Lung (tissue), 12 donors: Measurements from ENCODE around the gene KLHDC4. TPM values are rescaled to one million over a fixed set of nuclear protein-coding genes. Genes with fewer than 3 reads are reported as not detected.
A peak's percentile ranks its signal among the peaks of the same experiment; 100 is the strongest.

Experiments
- ATAC-seq: fragments of 200-7000 bp; cut with Tn5 transposase; one replicate; pipeline ENCODE4 v1.9.1; 2020; ENCODE audit warnings: moderate number of reproducible peaks; ENCODE audit not compliant: insufficient read depth, low FRiP score
- DNase-seq, 3 donors: peaks; one replicate each; pipeline ENCODE4 v3.0.0-alpha.2; 2013 to 2017
- H3K27ac ChIP-seq, 2 donors: one replicate each; pipeline ENCODE4 v1.5.1; 2013; ENCODE audit warnings: mild to moderate bottlenecking in 2 of 2, moderate library complexity in 2 of 2, control low read depth in 1 of 2, inconsistent platforms in 1 of 2, low read depth in 1 of 2, low read length in 1 of 2
- H3K27me3 ChIP-seq, 3 donors: one replicate each; pipeline ENCODE4 v1.5.1; 2013; ENCODE audit warnings: low read length in 2 of 3; ENCODE audit not compliant: control insufficient read depth in 3 of 3, insufficient read depth in 3 of 3
- H3K36me3 ChIP-seq, 4 donors: one replicate each; pipeline ENCODE4 v1.5.1; 2013; ENCODE audit warnings: low read length in 4 of 4, mild to moderate bottlenecking in 1 of 4, moderate library complexity in 1 of 4; ENCODE audit not compliant: control insufficient read depth in 4 of 4, insufficient read depth in 4 of 4
- H3K4me1 ChIP-seq, 5 donors: one replicate each; pipeline ENCODE4 v1.5.1; 2013; ENCODE audit warnings: low read length in 5 of 5, mild to moderate bottlenecking in 2 of 5, moderate library complexity in 1 of 5; ENCODE audit not compliant: control insufficient read depth in 5 of 5, insufficient read depth in 5 of 5
- H3K4me3 ChIP-seq: one replicate; pipeline ENCODE4 v1.5.1; 2013; ENCODE audit warnings: mild to moderate bottlenecking, control low read depth, moderate library complexity
- H3K9ac ChIP-seq, 2 donors: one replicate each; pipeline ENCODE4 v1.5.1; 2013; ENCODE audit warnings: low read length in 2 of 2, control low read depth in 1 of 2; ENCODE audit not compliant: insufficient read depth in 1 of 2
- H3K9me3 ChIP-seq, 4 donors: one replicate each; pipeline ENCODE4 v1.5.1; 2013; ENCODE audit warnings: low read length in 3 of 4, mild to moderate bottlenecking in 1 of 4, moderate library complexity in 1 of 4; ENCODE audit not compliant: control insufficient read depth in 4 of 4, insufficient read depth in 3 of 4
- CTCF ChIP-seq: IDR thresholded peaks from 2 replicates; pipeline ENCODE4 v1.5.1; 2012; ENCODE audit warnings: mild to moderate bottlenecking; ENCODE audit errors: control extremely low read depth, extremely low read depth
- WGBS, 2 donors: extraction: QIAGEN DNeasy Blood & Tissue Kit; methylation state at CpG; one replicate each; pipeline ENCODE4 v1.1.7; 2013; 5-methylcytosine and 5-hydroxymethylcytosine counted together
- polyA plus RNA-seq, 2 donors: library from polyadenylated mRNA; stranded (reverse); fragments of 200-250 nt; gene quantifications; one replicate each; pipeline ENCODE4 v1.2.1, GENCODE V29; 2013
- total RNA-seq, 2 donors: library from RNA; depleted of rRNA in 1 of 2; stranded (reverse); fragments of >200 nt in 1 of 2; gene quantifications; one replicate each; pipeline ENCODE4 v1.2.1, GENCODE V29; 2014 to 2021
- donor health status: control.
- donor health status: control.
- donor health status: Bipolar disorder and iron deficiency.
- donor health status: healthy.
- donor health status: DM: yes; HTN: yes; CAD: no.

The KLHDC4 gene
- total and polyA plus RNA-seq, 4 donors: 23.3 to 48.4 (median 38.4) TPM

- no peak overlapping the region for H3K9ac ChIP-seq
- no peak for TF ChIP-seq CTCF
- ATAC-seq: no peak
- H3K4me1 ChIP-seq: peaks cover 0 to 36% (median 0%) of the 10 kb centered on the region in 5 donors
- no peak overlapping the region for H3K27ac ChIP-seq
- no peak overlapping the region for H3K4me3 ChIP-seq
- H3K9me3 ChIP-seq: peaks cover 0 to 3% (median 0%) of the 10 kb centered on the region in 4 donors
- H3K36me3 ChIP-seq: peaks cover 0 to 53% (median 11%) of the 10 kb centered on the region in 4 donors
- 91 to 92% methylated on average over 17 of the region's 17 CpGs for WGBS, 2 donors
- no peaks in the 10 kb centered on the region for H3K27me3 ChIP-seq
- no peak for DNase-seq
Measured at GRCh38 chr16:87707097-87707496, 58.7 kb downstream of the KLHDC4 start.

- Histone ChIP-seq H3K4me1 (peaks cover 0 to 39% (median 0%) of the 10 kb centered on the region in 5 donors), H3K27me3 (no peaks in the 10 kb centered on the region), H3K36me3 (peaks cover 0 to 59% (median 11%) of the 10 kb centered on the region in 4 donors), H3K9ac (no peak overlapping the region), H3K27ac (peak overlapping the region in 1 of 2 donors; percentile 1), H3K9me3 (peaks cover 0 to 3% (median 0%) of the 10 kb centered on the region in 4 donors), H3K4me3 (no peak overlapping the region)
- ATAC-seq (no peak), DNase-seq (peak; percentile 21 to 54 (median 25))
- 70 to 72% methylated on average over 27 to 28 of the region's 28 CpGs for WGBS, 2 donors
- no peak for TF ChIP-seq CTCF
Measured at GRCh38 chr16:87706278-87707000, 59.3 kb downstream of the KLHDC4 start.

GRCh38 chr16:87705771-87706277, 60.0 kb downstream of the KLHDC4 start:
- Histone ChIP-seq H3K4me1 (peaks cover 0 to 39% (median 0%) of the 10 kb centered on the region in 5 donors), H3K9ac (no peak overlapping the region), H3K4me3 (no peak overlapping the region), H3K27me3 (no peaks in the 10 kb centered on the region), H3K27ac (no peak overlapping the region), H3K9me3 (peaks cover 0 to 3% (median 0%) of the 10 kb centered on the region in 4 donors), H3K36me3 (peaks cover 0 to 61% (median 10%) of the 10 kb centered on the region in 4 donors)
- TF ChIP-seq CTCF: no peak
- 66 to 72% methylated on average over 31 of the region's 31 CpGs for WGBS, 2 donors
- ATAC-seq (no peak), DNase-seq (peak; percentile 48 to 72 (median 69))
